Stimulated activated CD8-positive, alpha-beta memory T cell treated with anti-CD3 and anti-CD28 coated beads, Interleukin-4, amount 100 ng/mL, for 48 hours (primary cell): ENCODE measurements around the gene CNGB1.

Experiments
- DNase-seq: peaks from one replicate; pipeline ENCODE4 v3.0.0-alpha.2; 2020

The CNGB1 gene

GRCh38 chr16:57971848-57972247 is 920 bp upstream of the CNGB1 start:
- DNase-seq: no peak

- DNase-seq: no peak
These were observed 609 bp downstream of the CNGB1 start for GRCh38 chr16:57970319-57970718.

DNA sequence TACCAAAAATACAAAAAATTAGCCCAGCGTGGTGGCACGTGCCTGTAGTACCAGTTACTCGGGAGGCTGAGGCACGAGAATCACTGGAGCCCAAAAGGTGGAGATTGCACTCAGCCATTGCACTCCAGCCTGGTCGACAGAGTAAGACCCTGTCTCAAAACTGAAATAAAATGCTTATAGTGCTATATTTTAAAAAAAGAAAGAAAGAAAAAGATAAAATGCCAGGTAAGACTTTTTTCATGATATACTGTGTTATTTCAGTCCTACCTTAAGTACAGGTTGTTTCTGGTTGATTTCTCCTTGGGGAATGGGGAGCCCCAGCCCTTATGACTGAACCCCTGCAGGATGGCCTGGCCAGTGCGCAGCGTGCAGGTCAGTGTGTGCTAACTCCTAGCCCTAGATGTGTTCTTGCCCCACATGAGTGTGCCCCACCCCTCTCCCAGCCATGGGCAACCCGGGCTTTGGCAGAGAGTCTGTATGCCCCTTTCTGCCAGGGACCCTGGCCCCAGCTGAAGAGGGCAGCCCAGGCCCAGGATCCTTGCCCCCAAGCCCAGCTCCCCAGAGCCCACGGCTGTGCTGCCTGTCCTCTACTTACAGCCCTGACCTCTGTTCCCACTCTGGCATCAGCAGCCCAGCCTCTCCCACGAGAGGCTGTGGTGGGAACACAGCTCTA is 1.3 kb downstream of the CNGB1 start:
- DNase-seq: no peak

- DNase-seq: no peak
These were observed 3.0 kb downstream of the CNGB1 start for GRCh38 chr16:57967916-57968315.

- DNase-seq: no peak
These were observed 3.9 kb downstream of the CNGB1 start for GRCh38 chr16:57966986-57967385.

- DNase-seq: no peak
These were observed 4.6 kb downstream of the CNGB1 start for GRCh38 chr16:57966204-57966771.

DNA sequence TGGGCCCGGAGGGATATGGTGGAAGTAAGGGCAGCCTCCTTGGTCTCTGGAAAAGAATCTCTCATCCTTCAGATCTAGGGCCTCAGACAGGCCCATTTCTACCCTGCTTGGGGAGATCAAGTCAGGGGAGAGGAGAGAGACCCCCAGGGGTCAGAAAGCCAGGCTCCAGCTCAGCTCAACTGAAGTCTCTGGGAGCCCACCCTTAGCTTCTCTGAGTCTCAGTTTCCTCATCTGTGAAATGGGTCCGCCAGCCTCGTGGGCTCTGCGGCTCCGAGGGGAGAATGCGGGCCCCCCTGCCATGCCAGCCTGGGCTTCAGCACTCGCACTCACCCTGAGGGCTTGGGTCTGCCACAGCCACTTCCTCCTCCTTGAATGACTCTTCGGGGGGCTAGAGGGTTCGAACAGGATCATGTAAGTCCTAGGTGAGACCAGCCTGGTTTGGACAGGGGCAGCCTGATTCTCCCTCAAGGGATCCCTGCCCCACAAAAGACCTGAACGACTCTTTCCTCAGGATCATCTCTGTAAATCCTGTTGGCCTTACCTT is 6.7 kb downstream of the CNGB1 start:
- DNase-seq: no peak

- no peak for DNase-seq
These were observed 8.2 kb downstream of the CNGB1 start for GRCh38 chr16:57962756-57963155.

- no peak for DNase-seq
These were observed 8.9 kb downstream of the CNGB1 start for GRCh38 chr16:57962046-57962445.

DNA sequence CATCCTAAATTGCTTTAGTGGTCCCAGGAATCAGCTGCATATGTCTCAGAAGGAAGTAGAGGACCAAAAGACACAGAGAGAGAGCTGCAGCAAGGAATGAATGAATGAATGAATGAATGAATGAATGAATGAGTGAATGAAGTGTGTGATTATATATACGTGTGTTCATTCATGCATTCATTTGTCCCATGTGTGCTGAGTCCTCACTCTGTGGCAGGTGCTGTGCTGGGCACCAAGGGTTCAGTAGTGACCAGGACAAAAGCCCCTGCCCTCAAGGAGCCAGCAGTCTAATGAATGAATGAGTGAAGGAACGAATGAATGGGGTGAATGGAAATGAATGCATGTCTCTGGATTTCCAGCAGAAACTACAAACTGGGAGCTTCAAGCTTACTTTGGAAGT is 9.4 kb downstream of the CNGB1 start:
- DNase-seq: no peak

GRCh38 chr16:57960826-57961472 is 10.0 kb downstream of the CNGB1 start:
- no peak for DNase-seq

- no peak for DNase-seq
These were observed 10.6 kb downstream of the CNGB1 start for GRCh38 chr16:57960310-57960709.

DNA sequence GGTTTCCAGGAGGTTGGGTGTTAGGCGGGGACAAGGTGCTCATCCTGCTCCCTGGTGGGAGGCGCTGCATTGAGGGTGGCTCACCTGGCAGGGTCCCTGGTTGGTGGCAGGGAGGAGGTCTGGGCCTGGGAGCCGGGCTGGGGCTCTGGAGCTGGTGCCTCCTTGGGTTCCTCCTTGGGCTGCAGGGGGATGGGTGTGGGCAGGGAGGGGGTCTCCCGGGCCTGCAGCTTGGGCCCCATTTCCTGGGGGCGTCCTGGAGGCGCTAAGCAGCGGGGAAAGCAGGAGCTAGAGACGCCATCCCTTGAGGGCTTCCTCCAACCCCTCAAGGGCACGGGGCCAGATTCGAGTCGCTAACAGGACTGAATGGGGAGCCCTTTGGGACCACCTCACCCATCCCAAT is 11.1 kb downstream of the CNGB1 start:
- DNase-seq: no peak

DNA sequence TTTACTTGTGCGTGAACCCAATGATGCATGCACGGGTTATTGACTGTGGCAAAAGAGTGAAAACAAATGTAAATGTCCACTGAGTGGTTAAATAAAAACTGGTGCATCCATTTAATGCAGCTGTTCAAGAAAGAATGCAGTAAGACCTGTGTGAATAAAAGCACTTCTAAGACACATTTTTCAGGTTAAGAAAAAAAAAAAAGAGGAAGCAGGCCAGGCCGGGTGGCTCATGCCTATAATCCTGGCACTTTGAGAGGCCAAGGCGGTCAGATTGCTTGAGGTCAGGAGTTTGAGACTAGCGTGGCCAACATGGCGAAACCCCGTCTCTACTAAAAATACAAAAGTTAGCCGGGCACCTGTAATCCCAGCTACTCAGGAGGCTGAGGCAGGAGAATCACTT is 11.8 kb downstream of the CNGB1 start:
- no peak for DNase-seq

DNA sequence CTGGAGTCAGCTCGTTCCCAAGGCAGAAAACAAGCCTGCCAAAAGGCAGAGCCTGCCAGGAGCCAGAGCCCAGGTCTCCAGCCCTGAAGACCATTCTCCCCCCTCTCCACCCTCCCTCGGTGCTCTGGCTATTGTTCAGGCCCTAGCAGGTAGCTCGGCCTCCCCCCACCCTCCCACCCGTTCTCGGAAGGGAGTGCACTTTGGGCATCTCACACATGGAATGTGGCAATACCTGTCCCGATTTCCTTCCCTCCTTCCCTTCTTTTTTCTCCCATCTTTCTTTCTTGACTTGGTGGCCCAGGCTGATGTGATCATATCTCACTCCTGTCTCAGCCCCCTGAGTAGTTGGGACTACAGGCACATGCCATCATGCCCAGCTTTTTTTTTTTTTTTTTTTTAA is 12.4 kb downstream of the CNGB1 start:
- DNase-seq: no peak

GRCh38 chr16:57957673-57958392 is 13.1 kb downstream of the CNGB1 start:
- no peak for DNase-seq

GRCh38 chr16:57956924-57957672 is 13.8 kb downstream of the CNGB1 start:
- DNase-seq: no peak

DNA sequence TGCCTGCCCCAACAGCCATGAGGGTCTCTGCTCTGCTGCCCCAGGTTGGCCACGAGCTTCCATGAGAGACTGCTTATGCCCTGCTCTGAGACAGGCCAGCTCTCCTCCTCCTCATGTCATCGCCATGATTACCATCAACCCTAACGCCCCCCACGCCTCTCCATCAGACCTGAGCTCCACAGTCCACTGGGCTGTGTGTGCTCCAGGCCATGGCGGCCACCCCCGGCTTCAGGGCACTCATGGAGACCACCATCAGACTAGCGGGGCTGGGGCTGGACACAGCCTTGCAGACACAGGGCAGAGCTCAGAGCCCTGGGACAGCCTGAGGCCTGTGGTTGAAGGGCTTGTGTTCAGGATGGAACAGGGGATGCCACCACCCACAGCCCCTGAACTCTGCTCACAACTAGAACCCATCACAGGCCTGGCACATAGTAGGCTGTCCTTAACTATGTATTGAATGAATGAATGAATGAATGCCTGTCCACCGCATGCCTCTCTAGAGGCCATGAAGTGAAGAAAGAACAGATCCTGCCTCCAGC is 14.6 kb downstream of the CNGB1 start:
- DNase-seq: no peak

GRCh38 chr16:57955572-57956188 is 15.2 kb downstream of the CNGB1 start:
- DNase-seq: no peak

DNA sequence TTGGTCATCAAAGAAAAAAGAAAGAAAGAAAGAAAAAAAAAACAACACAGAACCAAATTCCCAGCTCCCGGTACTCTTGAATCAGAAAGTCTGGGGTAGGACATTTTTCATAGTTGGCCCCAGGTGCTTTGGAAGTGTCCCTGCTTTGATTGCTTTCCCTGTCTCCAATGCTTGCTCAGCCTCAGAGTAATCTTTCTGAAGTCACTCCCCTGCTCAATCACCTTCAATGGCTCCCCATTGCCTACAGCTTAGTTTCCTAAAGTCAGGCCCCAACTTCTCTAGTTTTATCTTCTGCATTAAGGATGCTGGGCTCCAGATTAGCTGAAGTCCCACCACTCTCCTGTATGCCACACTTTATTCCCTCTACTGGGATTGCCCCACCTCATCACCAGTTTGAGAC is 17.1 kb downstream of the CNGB1 start:
- no peak for DNase-seq

DNA sequence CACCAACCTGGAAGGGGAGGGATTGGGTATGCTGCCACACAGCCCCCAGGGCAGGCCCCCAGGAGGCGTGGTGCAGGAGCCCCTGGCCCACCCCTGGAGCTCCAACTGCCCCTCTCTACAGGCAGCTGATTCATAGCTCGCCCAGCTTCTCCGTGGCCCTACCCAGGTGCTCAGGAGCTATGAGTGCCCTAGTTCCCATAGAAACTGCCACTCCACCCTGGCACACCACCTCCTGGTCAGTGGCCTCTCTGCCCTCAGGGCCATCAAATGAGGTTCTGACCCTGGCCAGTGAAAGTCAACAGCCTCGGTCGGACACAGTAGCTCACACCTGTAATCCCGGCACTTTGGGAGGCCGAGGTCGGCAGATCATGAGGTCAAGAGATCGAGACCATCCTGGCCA is 18.0 kb downstream of the CNGB1 start:
- no peak for DNase-seq
